ENCODE data around the gene NDFIP1.
A peak's percentile ranks its signal among the peaks of the same experiment; 100 is the strongest.

Gene NDFIP1

DNA sequence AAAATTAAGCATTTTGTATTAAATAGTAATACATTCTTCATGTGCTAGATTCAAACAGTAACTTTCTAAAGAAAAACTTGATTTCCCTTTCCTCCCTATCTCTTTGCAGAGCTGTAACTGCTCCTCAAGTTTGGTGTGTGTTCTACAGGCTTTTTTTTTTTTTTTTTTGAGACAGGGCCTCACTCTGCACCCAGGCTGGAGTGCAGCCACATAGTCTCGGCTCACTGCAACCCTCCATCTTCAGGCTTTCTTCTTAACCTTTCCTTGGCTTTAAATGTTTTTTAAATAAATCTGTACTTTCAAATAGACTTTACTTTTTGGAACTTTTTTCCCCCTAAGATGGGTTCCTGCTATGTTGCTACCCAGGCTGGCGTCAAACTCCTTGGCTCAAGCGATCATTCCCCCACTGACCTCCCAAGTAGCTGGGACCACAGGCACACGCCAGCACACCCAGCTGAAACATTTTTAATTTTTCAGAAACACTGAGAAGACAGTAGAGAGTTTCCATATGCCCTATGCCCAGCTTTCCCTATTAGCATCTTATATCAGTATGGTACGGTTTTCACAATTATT is 9.1 kb downstream of the NDFIP1 start (continued):
- TF ChIP-seq, protein P1, sequence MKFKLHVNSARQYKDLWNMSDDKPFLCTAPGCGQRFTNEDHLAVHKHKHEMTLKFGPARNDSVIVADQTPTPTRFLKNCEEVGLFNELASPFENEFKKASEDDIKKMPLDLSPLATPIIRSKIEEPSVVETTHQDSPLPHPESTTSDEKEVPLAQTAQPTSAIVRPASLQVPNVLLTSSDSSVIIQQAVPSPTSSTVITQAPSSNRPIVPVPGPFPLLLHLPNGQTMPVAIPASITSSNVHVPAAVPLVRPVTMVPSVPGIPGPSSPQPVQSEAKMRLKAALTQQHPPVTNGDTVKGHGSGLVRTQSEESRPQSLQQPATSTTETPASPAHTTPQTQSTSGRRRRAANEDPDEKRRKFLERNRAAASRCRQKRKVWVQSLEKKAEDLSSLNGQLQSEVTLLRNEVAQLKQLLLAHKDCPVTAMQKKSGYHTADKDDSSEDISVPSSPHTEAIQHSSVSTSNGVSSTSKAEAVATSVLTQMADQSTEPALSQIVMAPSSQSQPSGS (tag by site-specific recombination; IDR thresholded peaks at IDR 0.05; ENCODE audit: low read depth), result no peak

DNA sequence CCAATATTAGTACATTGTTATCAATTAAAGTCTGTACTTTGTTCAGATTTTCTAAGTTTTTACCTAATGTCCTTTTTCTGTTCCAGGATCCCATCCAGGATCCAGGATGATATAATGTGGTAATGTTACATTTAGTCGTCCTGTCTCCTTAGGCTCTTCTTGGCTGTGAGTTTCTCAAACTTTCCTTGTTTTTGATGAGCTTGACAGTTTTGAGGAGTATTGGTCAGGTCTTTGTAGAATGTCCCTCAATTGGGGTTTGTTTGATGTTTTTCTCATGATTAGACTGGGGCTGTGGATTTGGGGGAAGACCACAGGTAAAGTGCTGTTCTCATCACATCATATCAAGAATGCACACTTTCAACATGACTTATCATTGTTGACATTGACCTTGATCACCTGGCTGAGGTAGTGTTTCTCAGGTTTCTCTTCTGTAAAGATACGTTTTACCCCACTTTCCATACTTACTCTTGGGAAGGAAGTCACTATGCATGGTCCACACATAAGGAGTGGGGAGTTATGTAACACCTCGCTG is 9.6 kb downstream of the NDFIP1 start:
- ChIA-PET CTCF (no interaction called here), POLR2A (no interaction called here)
- Histone ChIP-seq H3K36me3 (ENCODE audit: control insufficient read depth in 2 of 2, insufficient read depth in 1 of 2, low read length in 2 of 2) (peaks cover 0 to 15% of the 10 kb centered on the region in 2 experiments; a peak in 2 of 3 replicates), H3K4me1 (ENCODE audit: control insufficient read depth, insufficient read depth, low read length) (peaks cover 18% of the 10 kb centered on the region), H3K4me3 (ENCODE audit: low read depth, low read length) (no peak overlapping the region), H3K9me3 (ENCODE audit: control insufficient read depth, insufficient read depth, low read depth, low read length) (no peaks in the 10 kb centered on the region), H3K27ac (ENCODE audit: extremely low read depth, low read depth, low read length) (no peak overlapping the region)
- TF ChIP-seq, protein P2, sequence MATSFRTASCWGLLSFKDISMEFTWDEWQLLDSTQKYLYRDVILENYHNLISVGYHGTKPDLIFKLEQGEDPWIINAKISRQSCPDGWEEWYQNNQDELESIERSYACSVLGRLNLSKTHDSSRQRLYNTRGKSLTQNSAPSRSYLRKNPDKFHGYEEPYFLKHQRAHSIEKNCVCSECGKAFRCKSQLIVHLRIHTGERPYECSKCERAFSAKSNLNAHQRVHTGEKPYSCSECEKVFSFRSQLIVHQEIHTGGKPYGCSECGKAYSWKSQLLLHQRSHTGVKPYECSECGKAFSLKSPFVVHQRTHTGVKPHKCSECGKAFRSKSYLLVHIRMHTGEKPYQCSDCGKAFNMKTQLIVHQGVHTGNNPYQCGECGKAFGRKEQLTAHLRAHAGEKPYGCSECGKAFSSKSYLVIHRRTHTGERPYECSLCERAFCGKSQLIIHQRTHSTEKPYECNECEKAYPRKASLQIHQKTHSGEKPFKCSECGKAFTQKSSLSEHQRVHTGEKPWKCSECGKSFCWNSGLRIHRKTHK (tag by site-specific recombination; IDR thresholded peaks at IDR 0.05), result no peak
- TF ChIP-seq PRDM1 (tag by site-specific recombination; IDR thresholded peaks at IDR 0.05) (0 out of 2 replicates have a peak, but pooled peaks have one; percentile 6), HOXC10 (CRISPR knock-in tag; IDR thresholded peaks at IDR 0.05) (no peak)

DNA sequence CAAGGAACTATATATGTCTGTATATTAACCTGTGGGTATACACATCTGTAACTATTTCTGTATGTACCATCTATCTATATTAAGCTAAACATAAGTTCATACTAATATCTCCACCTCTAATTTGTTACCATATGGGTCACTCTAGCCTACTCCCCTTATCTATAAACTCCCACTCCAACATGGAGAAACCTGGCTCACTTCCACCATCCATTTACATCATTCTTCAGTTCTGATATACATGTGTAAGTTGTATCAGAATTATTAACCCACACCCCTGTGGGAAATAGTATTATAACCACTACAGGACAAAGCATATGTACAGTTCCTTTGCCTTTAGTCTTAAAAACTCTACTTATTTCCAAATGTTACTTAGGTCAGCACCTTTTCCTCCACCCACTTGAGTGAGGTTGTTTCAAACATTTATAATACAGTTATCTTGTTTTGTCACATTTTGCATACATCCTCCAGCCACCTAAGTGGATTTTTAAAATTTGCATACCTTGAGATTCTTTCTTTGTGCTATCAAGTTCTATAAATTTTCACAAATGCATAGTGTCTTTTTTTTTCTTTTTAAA is 10.6 kb downstream of the NDFIP1 start:
- H3K4me1 ChIP-seq (ENCODE audit: control insufficient read depth, insufficient read depth, low read length), result peaks cover 18% of the 10 kb centered on the region
- H3K27ac ChIP-seq (ENCODE audit: extremely low read depth, low read depth, low read length), result no peak overlapping the region
- POLR2A ChIA-PET, result no interaction called here
- TF ChIP-seq REPIN1 (tag by site-specific recombination; IDR thresholded peaks at IDR 0.05; ENCODE audit: low read depth) (no peak), ZNF585B (tag by site-specific recombination; IDR thresholded peaks at IDR 0.05) (no peak), ZIC2 (tag by site-specific recombination; IDR thresholded peaks at IDR 0.05) (no peak), ZNF404 (tag by site-specific recombination; IDR thresholded peaks at IDR 0.05) (no peak), EGR2 (tag by site-specific recombination; IDR thresholded peaks at IDR 0.05; ENCODE audit: low read depth) (peak; percentile 57), ZFHX2 (tag by site-specific recombination; conservative IDR thresholded peaks at IDR 0.05) (peak; percentile 54)
- TF ChIP-seq, protein P3, sequence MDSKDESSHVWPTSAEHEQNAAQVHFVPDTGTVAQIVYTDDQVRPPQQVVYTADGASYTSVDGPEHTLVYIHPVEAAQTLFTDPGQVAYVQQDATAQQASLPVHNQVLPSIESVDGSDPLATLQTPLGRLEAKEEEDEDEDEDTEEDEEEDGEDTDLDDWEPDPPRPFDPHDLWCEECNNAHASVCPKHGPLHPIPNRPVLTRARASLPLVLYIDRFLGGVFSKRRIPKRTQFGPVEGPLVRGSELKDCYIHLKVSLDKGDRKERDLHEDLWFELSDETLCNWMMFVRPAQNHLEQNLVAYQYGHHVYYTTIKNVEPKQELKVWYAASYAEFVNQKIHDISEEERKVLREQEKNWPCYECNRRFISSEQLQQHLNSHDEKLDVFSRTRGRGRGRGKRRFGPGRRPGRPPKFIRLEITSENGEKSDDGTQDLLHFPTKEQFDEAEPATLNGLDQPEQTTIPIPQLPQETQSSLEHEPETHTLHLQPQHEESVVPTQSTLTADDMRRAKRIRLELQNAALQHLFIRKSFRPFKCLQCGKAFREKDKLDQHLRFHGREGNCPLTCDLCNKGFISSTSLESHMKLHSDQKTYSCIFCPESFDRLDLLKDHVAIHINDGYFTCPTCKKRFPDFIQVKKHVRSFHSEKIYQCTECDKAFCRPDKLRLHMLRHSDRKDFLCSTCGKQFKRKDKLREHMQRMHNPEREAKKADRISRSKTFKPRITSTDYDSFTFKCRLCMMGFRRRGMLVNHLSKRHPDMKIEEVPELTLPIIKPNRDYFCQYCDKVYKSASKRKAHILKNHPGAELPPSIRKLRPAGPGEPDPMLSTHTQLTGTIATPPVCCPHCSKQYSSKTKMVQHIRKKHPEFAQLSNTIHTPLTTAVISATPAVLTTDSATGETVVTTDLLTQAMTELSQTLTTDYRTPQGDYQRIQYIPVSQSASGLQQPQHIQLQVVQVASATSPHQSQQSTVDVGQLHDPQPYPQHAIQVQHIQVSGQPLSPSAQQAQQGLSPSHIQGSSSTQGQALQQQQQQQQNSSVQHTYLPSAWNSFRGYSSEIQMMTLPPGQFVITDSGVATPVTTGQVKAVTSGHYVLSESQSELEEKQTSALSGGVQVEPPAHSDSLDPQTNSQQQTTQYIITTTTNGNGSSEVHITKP (tag by site-specific recombination; IDR thresholded peaks at IDR 0.05), result 0 out of 2 replicates have a peak, but pooled peaks have one; percentile 16
- no peak overlapping the region for H3K4me3 ChIP-seq (ENCODE audit: low read depth, low read length)
- no peaks in the 10 kb centered on the region for H3K9me3 ChIP-seq (ENCODE audit: control insufficient read depth, insufficient read depth, low read depth, low read length)
- H3K36me3 ChIP-seq (ENCODE audit: control insufficient read depth in 2 of 2, insufficient read depth in 1 of 2, low read length in 2 of 2), result peaks cover 0 to 15% of the 10 kb centered on the region in 2 experiments; a peak in 2 of 3 replicates
- CTCF ChIA-PET, result interaction anchor here (0.5 kb wide), 1 partner anchor 89 kb away, joined by 3 read pairs; no protein-coding TSS in a partner anchor

Data from HEK293 (cell line).